ENCODE data around the gene MDH1.

DNA sequence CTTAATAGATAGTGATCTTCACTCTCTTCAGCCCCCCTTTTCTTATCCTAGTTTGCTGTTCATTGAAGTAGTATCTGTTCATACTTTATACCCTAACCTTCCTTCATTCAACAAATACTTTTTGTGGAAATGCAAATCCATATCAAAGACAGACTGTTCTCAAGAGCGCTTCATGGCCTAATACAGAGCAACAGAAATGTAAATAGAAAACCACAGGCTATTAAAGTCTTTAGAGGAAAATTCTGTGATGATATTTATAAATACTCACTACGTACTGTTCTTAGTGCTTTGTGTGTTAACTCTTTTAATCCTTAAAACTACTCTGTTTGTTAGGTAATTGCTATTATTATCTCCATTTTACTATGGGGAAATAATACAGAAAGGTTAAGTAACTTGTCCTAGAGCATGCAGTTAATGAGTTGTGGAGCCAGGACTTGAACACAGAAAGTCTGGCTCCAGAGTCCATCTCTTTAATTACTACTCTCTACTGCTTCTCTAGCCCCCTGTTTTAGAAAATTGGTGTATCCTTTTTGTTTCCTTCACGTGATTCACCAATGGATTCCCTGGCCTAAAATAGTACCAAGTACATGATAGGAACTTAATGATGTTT lies 2.9 kb downstream of the MDH1 start:
- TF ChIP-seq TAF1 (IDR thresholded peaks at IDR 0.05; ENCODE audit: borderline replicate concordance, insufficient read depth, low read length) (no peak), POLR2AphosphoS5 (IDR thresholded peaks at IDR 0.05; ENCODE audit: low read depth, low read length) (no peak), SIN3A (IDR thresholded peaks at IDR 0.05; ENCODE audit: borderline replicate concordance, insufficient read depth, low read length) (no peak)
- TF ChIP-seq, protein P1, sequence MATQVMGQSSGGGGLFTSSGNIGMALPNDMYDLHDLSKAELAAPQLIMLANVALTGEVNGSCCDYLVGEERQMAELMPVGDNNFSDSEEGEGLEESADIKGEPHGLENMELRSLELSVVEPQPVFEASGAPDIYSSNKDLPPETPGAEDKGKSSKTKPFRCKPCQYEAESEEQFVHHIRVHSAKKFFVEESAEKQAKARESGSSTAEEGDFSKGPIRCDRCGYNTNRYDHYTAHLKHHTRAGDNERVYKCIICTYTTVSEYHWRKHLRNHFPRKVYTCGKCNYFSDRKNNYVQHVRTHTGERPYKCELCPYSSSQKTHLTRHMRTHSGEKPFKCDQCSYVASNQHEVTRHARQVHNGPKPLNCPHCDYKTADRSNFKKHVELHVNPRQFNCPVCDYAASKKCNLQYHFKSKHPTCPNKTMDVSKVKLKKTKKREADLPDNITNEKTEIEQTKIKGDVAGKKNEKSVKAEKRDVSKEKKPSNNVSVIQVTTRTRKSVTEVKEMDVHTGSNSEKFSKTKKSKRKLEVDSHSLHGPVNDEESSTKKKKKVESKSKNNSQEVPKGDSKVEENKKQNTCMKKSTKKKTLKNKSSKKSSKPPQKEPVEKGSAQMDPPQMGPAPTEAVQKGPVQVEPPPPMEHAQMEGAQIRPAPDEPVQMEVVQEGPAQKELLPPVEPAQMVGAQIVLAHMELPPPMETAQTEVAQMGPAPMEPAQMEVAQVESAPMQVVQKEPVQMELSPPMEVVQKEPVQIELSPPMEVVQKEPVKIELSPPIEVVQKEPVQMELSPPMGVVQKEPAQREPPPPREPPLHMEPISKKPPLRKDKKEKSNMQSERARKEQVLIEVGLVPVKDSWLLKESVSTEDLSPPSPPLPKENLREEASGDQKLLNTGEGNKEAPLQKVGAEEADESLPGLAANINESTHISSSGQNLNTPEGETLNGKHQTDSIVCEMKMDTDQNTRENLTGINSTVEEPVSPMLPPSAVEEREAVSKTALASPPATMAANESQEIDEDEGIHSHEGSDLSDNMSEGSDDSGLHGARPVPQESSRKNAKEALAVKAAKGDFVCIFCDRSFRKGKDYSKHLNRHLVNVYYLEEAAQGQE (IDR thresholded peaks at IDR 0.05; ENCODE audit: insufficient read depth in 1 of 2, low read depth in 2 of 2, low read length in 2 of 2): no peak
